ENCODE results near the gene TP53BP2.
A peak's percentile ranks its signal among the peaks of the same experiment; 100 is the strongest.

The TP53BP2 gene

DNA sequence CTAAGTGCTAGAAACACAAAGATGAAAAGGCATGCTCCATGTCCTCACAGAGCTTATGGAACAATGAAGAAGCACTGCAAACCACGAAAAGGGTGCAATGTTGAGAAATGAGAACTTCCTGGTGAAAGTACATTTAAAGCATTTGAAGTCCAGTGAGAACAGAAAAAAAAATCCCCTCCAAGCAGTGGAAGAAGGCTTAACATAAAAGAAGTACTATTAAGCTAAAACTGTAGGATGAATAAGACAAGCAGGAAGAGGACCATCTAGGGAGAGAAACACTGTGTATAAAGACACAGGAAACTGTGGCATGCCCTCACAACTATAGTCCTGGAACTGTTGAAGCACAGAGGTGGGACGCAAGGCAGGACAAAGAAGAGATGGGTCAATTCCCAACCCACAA lies 10.0 kb downstream of the TP53BP2 start:
- H3K27ac ChIP-seq = no peak overlapping the region

GRCh38 chr1:223834660-223835263 lies 11.0 kb downstream of the TP53BP2 start:
- Histone ChIP-seq H3K36me3 (ENCODE audit: insufficient read depth) (no peaks in the 10 kb centered on the region), H4K20me1 (ENCODE audit: insufficient read depth) (peaks cover 19% of the 10 kb centered on the region), H3K9ac (no peak overlapping the region), H2AFZ (ENCODE audit: low read depth) (no peak overlapping the region), H3K27ac (no peak overlapping the region), H3K4me2 (no peak overlapping the region), H3K27me3 (ENCODE audit: insufficient read depth, low read depth) (no peaks in the 10 kb centered on the region), H3K4me1 (ENCODE audit: low read depth, poor library complexity, severe bottlenecking) (peaks cover 69% of the 10 kb centered on the region), H3K4me3 (IDR thresholded peaks at IDR 0.05; ENCODE audit: insufficient read depth, low read depth, low read length) (no peak overlapping the region), H3K79me2 (ENCODE audit: insufficient read depth, low read depth) (peaks cover 79% of the 10 kb centered on the region)
- TF ChIP-seq CTCF (conservative IDR thresholded peaks at IDR 0.05; ENCODE audit: low read depth, low read length) = no peak

More for the DNA sequence above, 10.0 kb downstream of the TP53BP2 start:
- Histone ChIP-seq H3K4me3 (IDR thresholded peaks at IDR 0.05; ENCODE audit: insufficient read depth, low read depth, low read length) (no peak overlapping the region), H3K4me1 (ENCODE audit: low read depth, poor library complexity, severe bottlenecking) (peaks cover 70% of the 10 kb centered on the region), H3K36me3 (ENCODE audit: insufficient read depth) (no peaks in the 10 kb centered on the region), H3K9ac (no peak overlapping the region), H3K79me2 (ENCODE audit: insufficient read depth, low read depth) (peaks cover 79% of the 10 kb centered on the region), H4K20me1 (ENCODE audit: insufficient read depth) (peaks cover 19% of the 10 kb centered on the region), H3K27me3 (ENCODE audit: insufficient read depth, low read depth) (no peaks in the 10 kb centered on the region), H3K4me2 (0 out of 2 replicates have a peak overlapping the region, but pooled peaks have one; percentile 0), H2AFZ (ENCODE audit: low read depth) (no peak overlapping the region)
- no peak for TF ChIP-seq CTCF (conservative IDR thresholded peaks at IDR 0.05; ENCODE audit: low read depth, low read length)

DNA sequence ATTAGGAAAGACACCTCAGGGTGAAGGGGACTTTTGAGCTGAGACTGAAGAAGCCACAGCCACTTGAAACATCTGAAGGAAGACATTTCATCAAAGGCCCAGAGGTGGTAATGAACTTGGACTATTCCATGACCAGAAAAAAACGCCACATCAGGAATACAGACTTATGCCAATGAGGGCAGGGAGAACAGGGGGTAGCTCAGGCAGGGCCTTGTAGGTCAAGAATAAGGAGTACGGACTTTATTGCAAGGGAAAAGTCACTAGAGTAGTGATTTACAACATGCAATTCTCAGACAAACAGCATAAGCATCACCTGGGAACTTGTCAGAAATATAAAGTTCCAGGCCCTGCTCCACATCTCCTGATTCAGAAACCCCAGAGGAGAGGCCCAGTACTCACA lies 11.8 kb downstream of the TP53BP2 start:
- Histone ChIP-seq H3K27ac (no peak overlapping the region), H4K20me1 (ENCODE audit: insufficient read depth) (peaks cover 13% of the 10 kb centered on the region), H3K4me3 (IDR thresholded peaks at IDR 0.05; ENCODE audit: insufficient read depth, low read depth, low read length) (no peak overlapping the region), H3K27me3 (ENCODE audit: insufficient read depth, low read depth) (no peaks in the 10 kb centered on the region), H3K36me3 (ENCODE audit: insufficient read depth) (no peaks in the 10 kb centered on the region), H3K4me2 (no peak overlapping the region), H2AFZ (ENCODE audit: low read depth) (no peak overlapping the region), H3K9ac (no peak overlapping the region), H3K4me1 (ENCODE audit: low read depth, poor library complexity, severe bottlenecking) (peaks cover 60% of the 10 kb centered on the region), H3K79me2 (ENCODE audit: insufficient read depth, low read depth) (peaks cover 78% of the 10 kb centered on the region)
- TF ChIP-seq CTCF (conservative IDR thresholded peaks at IDR 0.05; ENCODE audit: low read depth, low read length) = no peak

DNA sequence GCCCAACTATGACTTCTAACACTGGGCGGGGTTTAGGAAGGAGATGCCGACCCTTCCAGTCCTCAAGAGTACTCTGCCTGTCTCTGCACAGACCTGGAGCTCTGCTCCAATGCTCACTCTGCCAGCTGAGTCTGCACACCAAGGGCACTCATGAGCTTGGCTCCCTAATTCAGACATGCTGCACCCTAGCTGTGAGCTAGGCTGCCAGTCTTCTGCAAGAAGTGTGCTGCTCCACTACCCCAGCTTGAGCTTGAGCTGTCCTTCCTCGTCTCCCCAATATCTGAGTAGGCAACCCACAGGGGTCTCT lies 13.2 kb downstream of the TP53BP2 start:
- no peak overlapping the region for H3K4me3 ChIP-seq (IDR thresholded peaks at IDR 0.05; ENCODE audit: insufficient read depth, low read depth, low read length)
- H3K79me2 ChIP-seq (ENCODE audit: insufficient read depth, low read depth) = peaks cover 80% of the 10 kb centered on the region
- H3K27me3 ChIP-seq (ENCODE audit: insufficient read depth, low read depth) = no peaks in the 10 kb centered on the region
- H3K36me3 ChIP-seq (ENCODE audit: insufficient read depth) = no peaks in the 10 kb centered on the region
- peaks cover 47% of the 10 kb centered on the region for H3K4me1 ChIP-seq (ENCODE audit: low read depth, poor library complexity, severe bottlenecking)
- H3K9ac ChIP-seq = no peak overlapping the region
- H3K4me2 ChIP-seq = no peak overlapping the region
- H3K27ac ChIP-seq = no peak overlapping the region
- no peak for TF ChIP-seq CTCF (conservative IDR thresholded peaks at IDR 0.05; ENCODE audit: low read depth, low read length)
- no peak overlapping the region for H2AFZ ChIP-seq (ENCODE audit: low read depth)
- H4K20me1 ChIP-seq (ENCODE audit: insufficient read depth) = peaks cover 12% of the 10 kb centered on the region

Measured in KMS-11 (cell line).